ENCODE measurements around the gene GRK5. TPM values are rescaled to one million over a fixed set of nuclear protein-coding genes. Genes with fewer than 3 reads are reported as not detected.

Gene GRK5
- total RNA-seq, 4 donors from 2014 or later: 6.0 to 111 (median 9.5) TPM

DNA sequence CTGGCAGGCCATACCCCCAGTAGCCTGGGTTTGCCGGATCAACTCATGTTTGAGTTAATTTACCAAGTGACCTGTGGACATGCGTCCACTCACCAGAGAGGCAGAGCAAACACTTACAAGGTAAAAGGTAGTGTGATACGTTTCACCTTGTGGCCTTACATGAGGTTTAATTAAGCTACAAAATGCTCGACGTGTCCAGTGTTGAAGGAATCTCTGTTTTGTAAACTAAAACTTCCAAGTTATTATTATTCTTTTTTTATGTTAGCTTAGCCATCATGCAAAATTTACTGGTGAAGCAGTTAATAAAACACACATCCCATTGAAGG, 292.3 kb downstream of the GRK5 start:
- peak overlapping the region in 1 of 4 donors; percentile 23 for H3K27ac ChIP-seq
- H3K4me3 ChIP-seq: no peak overlapping the region
- in situ Hi-C loops (cut with MboI; ENCODE audit: low pct_ligation_motif_present in 1 of 4, low pct_unique_long_range_greater_than_20kb in 1 of 4, low sequenced_read_pairs in 3 of 4): no loop called here
- no peaks in the 10 kb centered on the region for H3K36me3 ChIP-seq
- DNase-seq: no peak
- WGBS, 2 donors (ENCODE audit: low coverage in 1 of 2): 70 to 81% methylated on average over 4 to 5 of the region's 5 CpGs
- no peaks in the 10 kb centered on the region for H3K27me3 ChIP-seq
- peaks cover 2 to 32% (median 8%) of the 10 kb centered on the region in 4 donors for H3K4me1 ChIP-seq
- intact Hi-C loops (cut with DNase I; ENCODE audit: low total_unique reads): no loop called here
- no peaks in the 10 kb centered on the region for H3K9me3 ChIP-seq
- TF ChIP-seq POLR2AphosphoS5 (IDR thresholded peaks at IDR 0.05): no peak
- TF ChIP-seq EP300 (IDR thresholded peaks at IDR 0.05; ENCODE audit: low read depth): no peak
- no peak for TF ChIP-seq POLR2A (IDR thresholded peaks at IDR 0.05)
- no peak for TF ChIP-seq CTCF (IDR thresholded peaks at IDR 0.05)

DNA sequence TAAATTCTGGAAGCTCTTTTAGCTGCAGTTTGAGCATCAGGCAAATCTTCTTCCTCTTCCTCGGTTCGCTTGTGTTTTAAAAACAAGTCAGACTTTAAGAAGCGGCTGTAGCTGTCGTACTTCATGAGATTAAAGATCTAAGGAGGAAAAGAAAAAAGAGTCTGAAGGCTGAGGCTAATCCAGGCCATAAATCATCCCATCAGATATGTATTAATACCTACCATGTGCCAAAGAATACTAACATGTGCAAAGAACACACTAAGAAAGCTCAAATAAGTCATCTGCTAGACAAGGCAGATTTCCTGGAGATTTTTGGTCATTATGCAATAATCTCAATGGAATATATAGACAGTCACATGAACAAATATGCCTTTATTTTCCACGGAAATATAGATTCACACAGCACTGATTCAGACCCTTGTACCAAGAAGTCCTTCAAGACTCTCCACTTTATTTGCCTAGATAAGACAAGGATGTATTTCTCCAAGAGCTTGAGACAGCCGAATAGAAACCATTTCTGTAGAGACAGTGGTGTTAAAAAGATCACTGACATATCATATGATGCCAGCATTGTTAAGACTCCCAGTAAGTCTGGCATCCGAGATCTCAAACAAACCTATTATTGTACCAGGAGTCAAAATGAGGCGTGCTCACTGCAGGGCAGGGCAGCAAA, 292.9 kb downstream of the GRK5 start:
- Histone ChIP-seq H3K9me3 (no peaks in the 10 kb centered on the region), H3K27me3 (no peaks in the 10 kb centered on the region), H3K27ac (peak overlapping the region in 3 of 4 donors; percentile 2 to 43 (median 32)), H3K4me3 (no peak overlapping the region), H3K36me3 (no peaks in the 10 kb centered on the region), H3K4me1 (peaks cover 0 to 26% (median 2%) of the 10 kb centered on the region in 4 donors)
- no peak for TF ChIP-seq CTCF (IDR thresholded peaks at IDR 0.05)
- intact Hi-C loops (cut with DNase I; ENCODE audit: low total_unique reads) (no loop called here), in situ Hi-C loops (cut with MboI; ENCODE audit: low pct_ligation_motif_present in 1 of 4, low pct_unique_long_range_greater_than_20kb in 1 of 4, low sequenced_read_pairs in 3 of 4) (no loop called here)
- 63 to 78% methylated on average over 7 to 8 of the region's 8 CpGs for WGBS, 2 donors (ENCODE audit: low coverage in 1 of 2)
- no peak for DNase-seq

- intact Hi-C loops (cut with DNase I; ENCODE audit: low total_unique reads): no loop called here
- no peaks in the 10 kb centered on the region for H3K27me3 ChIP-seq
- DNase-seq: no peak
- TF ChIP-seq POLR2A (IDR thresholded peaks at IDR 0.05): no peak
- TF ChIP-seq CTCF (IDR thresholded peaks at IDR 0.05): no peak
- no peak for TF ChIP-seq POLR2AphosphoS5 (IDR thresholded peaks at IDR 0.05)
- TF ChIP-seq EP300 (IDR thresholded peaks at IDR 0.05; ENCODE audit: low read depth): no peak
- no peaks in the 10 kb centered on the region for H3K36me3 ChIP-seq
- WGBS, 2 donors (ENCODE audit: low coverage in 1 of 2): 92 to 98% methylated on average over 6 of the region's 6 CpGs
- H3K9me3 ChIP-seq: no peaks in the 10 kb centered on the region
- H3K27ac ChIP-seq: peak overlapping the region in 3 of 4 donors; percentile 2 to 43 (median 32)
- peaks cover 0 to 28% (median 2%) of the 10 kb centered on the region in 4 donors for H3K4me1 ChIP-seq
- in situ Hi-C loops (cut with MboI; ENCODE audit: low pct_ligation_motif_present in 1 of 4, low pct_unique_long_range_greater_than_20kb in 1 of 4, low sequenced_read_pairs in 3 of 4): no loop called here
- no peak overlapping the region for H3K4me3 ChIP-seq
Observed at GRCh38 chr10:119500821-119501220, 293.4 kb downstream of the GRK5 start.

DNA sequence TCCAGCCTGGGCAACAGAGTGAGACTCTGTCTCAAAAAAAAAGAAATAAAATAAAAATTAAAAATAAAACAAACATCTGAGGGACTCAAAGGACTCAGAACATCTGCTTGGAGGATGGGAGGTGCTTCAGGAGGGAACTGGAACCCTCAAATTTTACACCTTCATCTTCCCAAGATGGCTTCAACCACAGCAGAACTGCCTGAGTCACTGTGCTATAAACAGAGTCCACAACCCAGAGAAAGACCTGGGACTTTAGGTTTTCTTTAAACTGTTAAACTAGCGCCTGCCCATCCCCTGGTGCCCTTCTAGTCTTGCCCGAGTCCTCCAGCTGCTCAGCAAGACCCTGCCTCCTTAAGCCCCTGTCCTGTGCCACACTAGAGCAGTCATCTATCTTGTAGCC, 294.3 kb downstream of the GRK5 start:
- no peaks in the 10 kb centered on the region for H3K27me3 ChIP-seq
- no peaks in the 10 kb centered on the region for H3K9me3 ChIP-seq
- H3K4me1 ChIP-seq: peaks cover 0 to 33% (median 4%) of the 10 kb centered on the region in 4 donors
- DNase-seq: no peak
- no peak overlapping the region for H3K4me3 ChIP-seq
- H3K27ac ChIP-seq: peak overlapping the region; percentile 2 to 43 (median 20)
- in situ Hi-C loops (cut with MboI; ENCODE audit: low pct_ligation_motif_present in 1 of 4, low pct_unique_long_range_greater_than_20kb in 1 of 4, low sequenced_read_pairs in 3 of 4): no loop called here
- intact Hi-C loops (cut with DNase I; ENCODE audit: low total_unique reads): no loop called here
- TF ChIP-seq POLR2AphosphoS5 (IDR thresholded peaks at IDR 0.05) (no peak), CTCF (IDR thresholded peaks at IDR 0.05) (no peak), EP300 (IDR thresholded peaks at IDR 0.05; ENCODE audit: low read depth) (no peak), POLR2A (IDR thresholded peaks at IDR 0.05) (no peak)
- 85 to 94% methylated on average over 2 of the region's 2 CpGs for WGBS, 2 donors (ENCODE audit: low coverage in 1 of 2)
- H3K36me3 ChIP-seq: no peaks in the 10 kb centered on the region
